H9 (cell line): ENCODE measurements around the gene DHRS7C. TPM values are rescaled to one million over a fixed set of nuclear protein-coding genes. Genes with fewer than 3 reads are reported as not detected.

Source experiments
- DNase-seq: peaks from one replicate; pipeline ENCODE4 v3.0.0-alpha.2; 2017
- H2AFZ ChIP-seq: one replicate; pipeline ENCODE4 v1.6.1; 2013; ENCODE audit warnings: mild to moderate bottlenecking, low read length, control low read depth, moderate library complexity
- H2AK5ac ChIP-seq: 2 replicates; pipeline ENCODE4 v1.6.1; 2013; ENCODE audit warnings: low read length, control low read depth, mixed read lengths; ENCODE audit not compliant: insufficient read length
- H2BK120ac ChIP-seq: one replicate; pipeline ENCODE4 v1.6.1; 2013; ENCODE audit warnings: low read depth, mild to moderate bottlenecking, low read length, control low read depth, inconsistent platforms; ENCODE audit not compliant: poor library complexity, severe bottlenecking
- H2BK12ac ChIP-seq: 2 replicates; pipeline ENCODE4 v1.6.1; 2013; ENCODE audit warnings: low read length, control low read depth, mixed read lengths, low read depth; ENCODE audit not compliant: insufficient read length
- H2BK15ac ChIP-seq: 2 replicates; pipeline ENCODE4 v1.6.1; 2013; ENCODE audit warnings: low read depth, low read length, control low read depth
- H2BK20ac ChIP-seq: one replicate; pipeline ENCODE4 v1.6.1; 2013; ENCODE audit warnings: low read depth, mild to moderate bottlenecking, low read length, control low read depth, inconsistent platforms; ENCODE audit not compliant: poor library complexity, severe bottlenecking
- H2BK5ac ChIP-seq: 2 replicates; pipeline ENCODE4 v1.6.1; 2013; ENCODE audit warnings: low read length, control low read depth, mixed read lengths; ENCODE audit not compliant: insufficient read length
- H3K14ac ChIP-seq: 2 replicates; pipeline ENCODE4 v1.6.1; 2013; ENCODE audit warnings: low read length, control low read depth; ENCODE audit not compliant: insufficient read depth
- H3K18ac ChIP-seq: 2 replicates; pipeline ENCODE4 v1.6.1; 2013; ENCODE audit warnings: low read depth, mild to moderate bottlenecking, mixed read lengths, low read length, control low read depth; ENCODE audit not compliant: insufficient read length
- H3K23ac ChIP-seq: 2 replicates; pipeline ENCODE4 v1.6.1; 2013; ENCODE audit warnings: low read length, control low read depth, mixed read lengths, low read depth; ENCODE audit not compliant: insufficient read length
- H3K23me2 ChIP-seq: 2 replicates; pipeline ENCODE4 v1.6.1; 2013; ENCODE audit warnings: low read depth, mild to moderate bottlenecking, mixed read lengths, low read length, control low read depth; ENCODE audit not compliant: insufficient read length, poor library complexity, severe bottlenecking
- H3K27ac ChIP-seq: 2 replicates; pipeline ENCODE4 v1.5.1; 2013; ENCODE audit warnings: low read length, control low read depth, mixed read lengths, low read depth; ENCODE audit not compliant: insufficient read length
- H3K27me3 ChIP-seq: 2 replicates; pipeline ENCODE4 v1.6.1; 2013; ENCODE audit warnings: low read length, control low read depth, inconsistent platforms; ENCODE audit not compliant: insufficient read depth
- H3K4ac ChIP-seq: 2 replicates; pipeline ENCODE4 v1.6.1; 2013; ENCODE audit warnings: low read depth, mild to moderate bottlenecking, control low read depth, inconsistent platforms, low read length, moderate library complexity
- H3K4me1 ChIP-seq: 2 replicates; pipeline ENCODE4 v1.6.1; 2013; ENCODE audit warnings: low read length, control low read depth, inconsistent platforms; ENCODE audit not compliant: insufficient read depth
- H3K4me2 ChIP-seq: 2 replicates; pipeline ENCODE4 v1.6.1; 2013; ENCODE audit warnings: low read length, control low read depth, mixed read lengths; ENCODE audit not compliant: insufficient read length, insufficient read depth
- H3K56ac ChIP-seq: 2 replicates; pipeline ENCODE4 v1.6.1; 2013; ENCODE audit warnings: low read depth, mild to moderate bottlenecking, mixed read lengths, low read length, control low read depth; ENCODE audit not compliant: insufficient read length
- H3K79me1 ChIP-seq: 2 replicates; pipeline ENCODE4 v1.6.1; 2013; ENCODE audit warnings: low read depth, mild to moderate bottlenecking, moderate library complexity, low read length, control low read depth, inconsistent platforms; ENCODE audit not compliant: insufficient read depth, poor library complexity, severe bottlenecking
- H3K79me2 ChIP-seq: 2 replicates; pipeline ENCODE4 v1.6.1; 2013; ENCODE audit warnings: low read length, control low read depth, inconsistent platforms; ENCODE audit not compliant: insufficient read depth
- H3K9ac ChIP-seq: 2 replicates; pipeline ENCODE4 v1.6.1; 2013; ENCODE audit warnings: low read length, control low read depth, mixed read lengths; ENCODE audit not compliant: insufficient read length; ENCODE audit errors: extremely low read depth
- H3K9me3 ChIP-seq: one replicate; pipeline ENCODE4 v1.6.1; 2013; ENCODE audit warnings: low read depth, low read length, inconsistent platforms; ENCODE audit not compliant: control insufficient read depth
- H3T11ph ChIP-seq: one replicate; pipeline ENCODE4 v1.6.1; 2013; ENCODE audit warnings: mild to moderate bottlenecking, low read length, control low read depth, inconsistent platforms
- H4K20me1 ChIP-seq: one replicate; pipeline ENCODE4 v1.6.1; 2013; ENCODE audit not compliant: control insufficient read depth, insufficient read length, insufficient read depth
- H4K5ac ChIP-seq: 2 replicates; pipeline ENCODE4 v1.6.1; 2013; ENCODE audit warnings: low read depth, mild to moderate bottlenecking, mixed read lengths, low read length, control low read depth; ENCODE audit not compliant: insufficient read length
- H4K8ac ChIP-seq: replicated peaks from 2 replicates; pipeline ENCODE4 v1.6.1; 2013; ENCODE audit warnings: low read length, control low read depth, mixed read lengths, low read depth; ENCODE audit not compliant: insufficient read length
- H4K91ac ChIP-seq: 2 replicates; pipeline ENCODE4 v1.6.1; 2013; ENCODE audit warnings: low read depth, mild to moderate bottlenecking, moderate library complexity, mixed read lengths, low read length, control low read depth; ENCODE audit not compliant: insufficient read length
- H3K27ac Mint-ChIP-seq, 3 experiments: 2 replicates in 2 of 3; 3 replicates in 1 of 3; pipeline ENCODE4 v1.8.0; 2020 to 2021; ENCODE audit warnings: mixed read lengths in 3 of 3, mild to moderate bottlenecking in 1 of 3, moderate library complexity in 1 of 3
- H3K27me3 Mint-ChIP-seq: 2 replicates; pipeline ENCODE4 v1.8.0; 2021; ENCODE audit warnings: low read depth, mild to moderate bottlenecking, moderate library complexity, mixed read lengths
- H3K36me3 Mint-ChIP-seq, 3 experiments: 2 replicates in 2 of 3; 3 replicates in 1 of 3; pipeline ENCODE4 v1.8.0; 2020 to 2021; ENCODE audit warnings: low read depth in 3 of 3, mixed read lengths in 3 of 3; ENCODE audit not compliant: insufficient read depth in 1 of 3
- H3K4me1 Mint-ChIP-seq, 2 experiments: 2 replicates each; pipeline ENCODE4 v1.8.0; 2020; ENCODE audit warnings: mixed read lengths in 2 of 2
- H3K4me3 Mint-ChIP-seq, 2 experiments: 2 replicates in 1 of 2; 3 replicates in 1 of 2; pipeline ENCODE4 v1.8.0; 2020 to 2021; ENCODE audit warnings: mild to moderate bottlenecking in 2 of 2, mixed read lengths in 2 of 2, moderate library complexity in 1 of 2
- H3K9me3 Mint-ChIP-seq, 2 experiments: 2 replicates in 1 of 2; 3 replicates in 1 of 2; pipeline ENCODE4 v1.8.0; 2020; ENCODE audit warnings: mild to moderate bottlenecking in 2 of 2, mixed read lengths in 2 of 2, moderate library complexity in 1 of 2
- CTCF ChIP-seq: fragments of 200-600 bp; sonication (generic); conservative IDR thresholded peaks from 3 replicates; pipeline ENCODE4 v1.8.0; 2021; ENCODE audit warnings: antibody characterized with exemption, mild to moderate bottlenecking
- WGBS: extraction: QIAGEN DNeasy Blood & Tissue Kit; methylation state at CpG from one replicate; pipeline ENCODE4 v1.1.7; 2013; ENCODE audit warnings: missing lambda C conversion rate, low lambda C conversion rate, mixed read lengths; ENCODE audit not compliant: insufficient read length; ENCODE audit errors: extremely low coverage; 5-methylcytosine and 5-hydroxymethylcytosine counted together
- total RNA-seq: library from RNA; stranded (reverse); gene quantifications from 2 replicates; pipeline ENCODE4 v1.2.1, GENCODE V29; 2021

Gene DHRS7C
- total RNA-seq, 1 experiment from 2014 or later = not detected

GRCh38 chr17:9750524-9750923 lies 40.9 kb downstream of the DHRS7C start:
- no peak overlapping the region for H2BK120ac ChIP-seq
- no CpG with 5 or more reads among the region's 9 CpGs for WGBS
- no peak for DNase-seq
- H2BK5ac ChIP-seq = no peak overlapping the region
- no peak overlapping the region for H3K9ac ChIP-seq
- no peak overlapping the region for H3K27ac Mint-ChIP-seq
- H3K56ac ChIP-seq = no peak overlapping the region
- H2BK12ac ChIP-seq = no peak overlapping the region
- TF ChIP-seq CTCF = no peak
- no peaks in the 10 kb centered on the region for H3K79me2 ChIP-seq
- no peaks in the 10 kb centered on the region for H3K23me2 ChIP-seq
- H3K4me2 ChIP-seq = no peak overlapping the region
- H3K4me1 Mint-ChIP-seq = no peaks in the 10 kb centered on the region
- no peak overlapping the region for H4K91ac ChIP-seq
- H4K5ac ChIP-seq = no peak overlapping the region
- no peak overlapping the region for H3K14ac ChIP-seq
- H3K23ac ChIP-seq = no peak overlapping the region
- H3K79me1 ChIP-seq = no peaks in the 10 kb centered on the region
- no peak overlapping the region for H2BK20ac ChIP-seq
- H3K4me3 Mint-ChIP-seq = no peak overlapping the region
- no peak overlapping the region for H3K4ac ChIP-seq
- no peak overlapping the region for H3K18ac ChIP-seq
- no peak overlapping the region for H3K27ac ChIP-seq
- H3T11ph ChIP-seq = no peak overlapping the region
- H3K9me3 Mint-ChIP-seq = no peaks in the 10 kb centered on the region
- H4K20me1 ChIP-seq = no peaks in the 10 kb centered on the region
- no peak overlapping the region for H2AK5ac ChIP-seq
- H3K4me1 ChIP-seq = no peaks in the 10 kb centered on the region
- no peak overlapping the region for H4K8ac ChIP-seq
- H3K27me3 Mint-ChIP-seq = peaks cover 2% of the 10 kb centered on the region; the same call in 1 of the 2 replicates
- H3K27me3 ChIP-seq = no peaks in the 10 kb centered on the region
- no peak overlapping the region for H2AFZ ChIP-seq
- no peaks in the 10 kb centered on the region for H3K36me3 Mint-ChIP-seq
- no peaks in the 10 kb centered on the region for H3K9me3 ChIP-seq
- no peak overlapping the region for H2BK15ac ChIP-seq
